HG03039 (cell line): ENCODE data around the gene PPP4R2.
"Not testable (repeated sequence)": the region's sequence is repeated elsewhere in the genome, so short reads cannot be mapped to it uniquely, and the experiment has no call there.

ENCODE experiments used
- ATAC-seq: cut with Tn5 transposase; IDR thresholded peaks from one replicate; pipeline ENCODE4 v1.9.1; 2021; ENCODE audit warnings: mild to moderate bottlenecking, moderate library complexity; ENCODE audit not compliant: unreplicated experiment

The PPP4R2 gene

DNA sequence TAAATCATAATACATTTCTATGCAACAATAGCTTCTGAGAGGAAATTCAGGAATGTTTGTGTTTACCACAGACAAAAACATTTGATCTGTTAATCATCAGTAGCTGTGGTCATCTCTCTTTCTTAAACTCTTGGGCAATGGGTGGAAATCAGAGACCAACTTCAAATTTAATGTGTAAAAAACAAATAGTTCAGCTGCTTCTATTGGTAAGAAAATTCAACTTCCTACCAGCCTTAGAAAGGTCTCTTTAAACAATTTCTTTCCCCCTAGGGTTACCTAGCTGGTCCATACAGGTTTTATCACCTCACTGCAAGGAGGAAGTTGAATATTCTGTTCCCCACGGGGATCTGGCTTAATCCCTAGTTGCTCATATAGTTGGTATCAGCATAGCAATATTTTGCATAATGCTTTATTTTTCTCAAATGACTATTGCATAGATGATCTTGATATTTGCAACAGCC lies 20.3 kb upstream of the PPP4R2 start:
- ATAC-seq = no peak

DNA sequence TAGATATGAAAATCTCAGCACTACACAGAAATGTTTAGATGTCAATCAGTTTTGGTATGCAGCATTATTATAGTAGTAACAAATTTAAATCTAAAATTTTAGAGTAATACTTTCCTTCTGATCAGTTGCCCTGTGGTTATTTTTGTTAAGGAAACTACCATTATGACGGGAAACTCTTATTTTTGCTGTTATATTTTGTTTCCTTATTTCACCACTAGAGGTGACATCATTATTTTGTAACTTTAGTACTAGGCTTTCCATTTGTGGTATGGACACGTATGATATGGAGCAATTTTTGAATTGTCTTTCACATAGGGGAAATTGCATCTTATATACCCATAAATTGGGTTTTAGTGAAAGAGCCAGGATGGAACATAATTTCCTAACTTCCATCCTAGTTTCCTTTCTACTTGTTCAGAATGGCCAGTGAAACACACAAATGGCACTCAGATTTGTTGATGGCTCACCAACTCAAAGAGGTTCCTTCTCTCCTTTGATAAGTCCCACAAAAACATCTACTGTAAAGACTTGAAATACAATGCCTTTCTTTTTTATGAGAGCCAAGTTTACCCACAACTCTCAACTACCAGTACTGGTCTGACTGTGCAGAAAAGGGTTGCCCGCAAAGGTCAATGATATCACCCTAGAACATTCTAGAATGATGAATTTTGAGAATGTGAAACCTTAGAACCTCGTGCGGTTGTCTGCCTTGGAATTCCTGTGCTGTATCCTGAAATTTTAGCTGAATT lies 19.4 kb upstream of the PPP4R2 start:
- ATAC-seq = peak; percentile 58

DNA sequence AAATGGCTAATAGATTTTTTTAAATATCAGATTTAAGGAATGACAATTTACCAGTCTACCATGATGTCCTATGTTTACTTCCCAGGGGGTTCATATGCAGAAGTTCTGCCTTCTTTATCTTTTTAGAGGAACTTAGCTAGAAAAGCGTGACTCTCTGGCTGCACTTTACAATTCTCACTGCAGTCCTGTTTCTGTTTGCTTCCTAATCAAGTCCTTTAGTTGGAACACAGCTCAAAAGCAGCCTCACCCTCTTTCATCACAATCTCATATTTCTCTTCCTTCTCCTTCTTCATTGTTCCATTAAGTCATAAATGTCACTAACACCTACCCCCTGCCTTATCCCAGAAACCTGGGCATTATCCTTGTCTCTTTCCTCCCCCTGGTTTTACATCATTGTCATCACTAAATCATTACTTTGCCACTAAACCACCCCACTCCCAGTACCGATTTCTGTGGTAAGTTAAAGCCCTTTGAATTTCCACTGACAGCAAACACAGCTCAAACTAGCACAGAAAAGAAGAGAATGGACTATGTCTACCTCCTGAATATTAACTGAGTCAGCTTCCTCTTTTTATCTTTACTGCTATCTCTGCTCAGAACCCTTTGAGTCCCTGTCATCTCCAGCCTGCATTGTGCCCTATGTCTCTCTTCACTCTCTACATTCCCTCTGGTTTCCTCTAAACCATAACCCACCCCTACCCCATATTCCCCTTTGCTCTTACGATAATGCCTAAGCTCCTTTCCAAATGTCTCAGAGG lies 13.8 kb upstream of the PPP4R2 start:
- ATAC-seq = no peak

DNA sequence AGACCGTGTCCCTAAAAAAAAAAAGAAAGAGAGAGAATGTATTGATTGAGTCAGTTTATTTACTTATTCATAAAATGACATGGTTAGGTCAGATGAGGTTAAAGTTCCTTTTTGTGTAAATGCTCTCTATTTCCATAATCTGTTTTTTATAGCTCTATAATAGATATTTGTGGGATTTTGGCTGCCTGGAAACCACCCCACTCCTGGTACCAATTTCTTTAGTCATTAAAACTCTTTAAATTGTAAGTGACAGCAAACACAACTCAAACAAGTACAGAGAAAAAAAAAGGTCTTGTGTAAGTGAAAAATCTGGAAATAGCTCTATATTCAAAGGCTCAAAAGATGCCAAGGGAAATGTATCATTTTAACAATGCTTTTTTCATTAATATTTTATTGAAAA lies 11.0 kb upstream of the PPP4R2 start:
- no peak for ATAC-seq

DNA sequence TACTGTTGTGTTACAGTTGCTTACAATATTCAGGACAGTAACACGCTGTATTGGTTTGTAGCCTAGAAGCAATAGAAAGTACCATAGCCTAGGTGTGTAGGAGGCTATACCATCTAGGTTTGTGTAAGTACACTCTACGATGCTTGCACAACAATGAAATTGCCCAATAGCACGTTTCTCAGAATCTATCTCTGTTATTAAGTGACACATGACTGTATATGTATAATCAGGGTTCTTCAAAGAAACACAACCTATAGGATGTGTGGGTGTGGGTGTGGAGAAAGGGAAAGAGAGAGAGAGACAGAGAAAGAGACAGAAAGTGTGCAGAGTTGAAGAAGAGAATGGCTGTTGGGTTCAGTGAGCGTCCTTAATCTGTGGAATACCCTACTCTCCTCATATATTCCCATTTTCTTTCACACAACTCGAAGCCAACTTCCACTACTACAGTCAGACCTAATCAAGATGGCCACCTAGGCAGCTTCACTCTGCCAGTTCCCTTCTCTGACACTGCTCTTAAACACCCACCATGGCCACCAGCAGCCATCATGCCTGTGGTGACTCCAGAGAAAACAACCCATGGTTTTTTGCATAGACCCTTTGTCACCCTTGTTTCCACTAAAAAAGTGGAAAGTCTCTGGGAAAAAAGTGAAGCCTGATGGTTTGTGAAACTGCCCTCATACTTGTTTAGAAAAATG lies 5.8 kb upstream of the PPP4R2 start:
- no peak for ATAC-seq

DNA sequence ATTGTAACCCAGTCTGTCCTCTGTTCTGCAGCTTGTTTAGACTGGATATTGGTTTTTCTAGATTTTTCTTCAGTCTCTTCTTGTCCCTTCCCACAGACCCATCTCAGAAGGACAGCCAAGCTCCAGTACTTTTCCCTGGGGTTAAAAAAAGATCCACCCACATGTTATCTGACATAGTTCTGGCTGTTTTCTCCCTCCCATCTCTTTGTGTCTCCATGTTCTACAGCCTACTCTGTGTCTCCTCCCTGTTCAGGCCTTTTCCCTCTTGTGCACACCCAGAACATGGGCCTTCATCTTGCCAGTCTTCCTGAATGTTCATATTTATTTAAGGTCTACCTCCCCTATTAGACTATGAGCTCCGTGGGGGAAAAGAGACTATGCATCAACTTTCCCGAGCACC lies 5.1 kb upstream of the PPP4R2 start:
- no peak for ATAC-seq

DNA sequence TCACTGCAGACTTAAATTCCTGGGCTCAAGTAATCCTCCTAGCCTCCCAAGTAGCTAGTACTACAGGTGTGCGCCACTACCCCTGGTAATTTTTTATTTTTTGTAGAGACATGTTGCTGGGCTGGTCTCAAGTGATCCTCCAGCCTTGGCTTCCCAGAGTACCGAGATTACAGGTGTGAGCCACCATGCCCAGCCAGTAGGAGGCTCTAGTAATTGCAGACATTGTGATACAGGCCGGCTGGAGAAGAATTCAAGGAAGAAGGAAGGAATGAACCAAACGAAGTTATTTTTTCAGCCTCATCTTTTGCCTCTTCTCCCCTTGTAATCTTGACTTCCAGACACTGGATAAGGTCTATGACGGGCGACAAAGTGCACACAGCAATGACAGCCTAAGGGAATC lies 3.2 kb upstream of the PPP4R2 start:
- no peak for ATAC-seq

DNA sequence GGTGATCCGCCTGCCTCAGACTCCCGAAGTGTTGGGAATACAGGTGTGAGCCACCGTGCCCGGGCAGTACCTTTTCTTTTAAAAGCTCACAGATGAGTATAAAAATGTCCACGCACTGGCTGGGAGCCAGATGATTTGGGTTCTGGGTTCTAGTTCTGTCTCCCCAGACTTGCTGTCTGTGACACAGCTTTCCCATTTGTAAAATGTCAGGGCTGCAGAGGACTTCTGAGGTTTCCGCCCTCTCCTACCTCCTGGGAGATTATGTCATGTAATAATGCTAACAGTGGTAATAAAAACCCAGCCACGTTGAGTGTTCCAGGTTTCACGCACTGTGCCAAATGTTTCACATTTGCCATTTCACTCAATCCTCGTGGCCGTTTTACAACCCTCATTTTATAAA lies 1.3 kb upstream of the PPP4R2 start:
- ATAC-seq = no peak

DNA sequence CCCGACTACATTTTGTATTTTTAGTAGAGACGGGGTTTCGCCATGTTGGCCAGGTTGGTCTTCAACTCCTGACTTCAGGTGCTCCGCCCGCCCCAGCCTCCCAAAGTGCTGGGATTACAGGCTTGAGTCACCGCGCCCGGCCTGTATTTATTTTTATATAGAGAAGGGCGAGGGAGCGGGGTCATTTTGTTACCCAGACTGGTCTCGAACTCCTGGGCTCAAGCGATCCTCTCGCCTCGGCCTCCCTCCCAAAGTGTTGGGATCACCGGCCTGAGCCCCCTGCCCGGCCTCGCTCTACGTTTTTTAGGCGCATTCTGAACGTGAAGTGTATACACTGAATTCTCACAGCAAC lies 514 bp upstream of the PPP4R2 start:
- ATAC-seq = no peak

DNA sequence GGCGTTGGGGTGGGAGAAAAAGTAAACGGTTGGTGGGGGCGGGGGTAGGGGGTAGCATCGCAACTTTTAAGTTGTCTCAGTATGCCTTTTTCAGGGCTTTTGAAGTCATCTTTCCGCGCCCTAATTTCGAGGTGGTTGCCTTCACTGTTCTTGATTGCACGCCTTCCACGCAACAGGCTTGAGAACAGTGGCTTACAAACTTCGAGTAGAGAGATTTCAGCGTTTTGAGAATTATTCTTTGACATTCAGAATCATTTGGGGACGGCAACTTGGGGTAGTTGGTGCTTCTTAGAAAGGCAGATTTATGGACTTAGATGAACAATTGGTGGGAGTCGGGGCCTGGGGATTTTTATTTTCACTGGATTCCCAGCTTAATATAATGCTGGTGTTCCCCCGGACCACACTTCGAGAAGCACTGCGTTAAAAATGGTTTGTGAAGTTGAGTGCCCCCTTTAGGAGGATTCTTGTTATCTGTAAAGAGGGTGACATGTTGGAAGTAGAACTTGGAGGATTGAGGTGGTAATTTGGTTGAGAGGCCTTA lies 880 bp downstream of the PPP4R2 start:
- no peak for ATAC-seq

DNA sequence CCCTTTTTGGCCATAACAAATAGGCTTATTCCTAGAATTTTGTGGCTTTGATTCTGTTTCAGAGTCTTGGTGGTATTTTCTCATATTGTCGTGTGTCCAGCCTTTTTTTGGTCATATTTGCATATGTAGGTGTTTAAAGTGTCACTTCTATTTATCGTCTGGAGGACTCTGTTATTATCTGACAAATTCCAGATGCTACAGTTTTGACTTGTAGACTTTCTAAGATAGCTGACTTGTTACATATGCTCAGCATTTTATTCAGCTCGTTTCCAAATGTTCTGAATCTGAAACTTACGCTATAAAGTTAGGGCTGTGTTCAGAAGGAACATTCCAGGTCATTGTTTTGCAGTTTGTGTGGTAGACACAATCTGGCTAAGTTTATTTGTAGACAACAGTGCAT lies 1.9 kb downstream of the PPP4R2 start:
- no peak for ATAC-seq

DNA sequence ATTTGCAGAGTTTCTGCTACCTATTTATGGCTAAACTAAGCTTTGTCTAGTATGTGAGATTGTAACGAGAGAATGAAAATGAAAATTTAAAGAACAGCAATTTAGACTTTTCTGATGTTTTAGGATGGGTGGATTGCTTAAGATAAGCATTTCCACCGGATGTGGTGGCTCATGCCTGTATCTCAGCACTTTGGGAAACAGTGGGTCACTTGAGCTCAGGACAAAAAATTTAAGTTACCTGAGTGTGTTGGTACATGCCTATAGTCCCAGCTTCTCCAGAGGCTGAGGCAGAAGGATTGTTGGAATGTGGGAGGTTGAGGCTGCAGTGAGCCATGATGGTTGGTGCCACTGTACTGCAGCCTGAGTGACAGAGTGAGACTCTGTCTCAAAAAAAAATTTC lies 3.3 kb downstream of the PPP4R2 start:
- no peak for ATAC-seq

DNA sequence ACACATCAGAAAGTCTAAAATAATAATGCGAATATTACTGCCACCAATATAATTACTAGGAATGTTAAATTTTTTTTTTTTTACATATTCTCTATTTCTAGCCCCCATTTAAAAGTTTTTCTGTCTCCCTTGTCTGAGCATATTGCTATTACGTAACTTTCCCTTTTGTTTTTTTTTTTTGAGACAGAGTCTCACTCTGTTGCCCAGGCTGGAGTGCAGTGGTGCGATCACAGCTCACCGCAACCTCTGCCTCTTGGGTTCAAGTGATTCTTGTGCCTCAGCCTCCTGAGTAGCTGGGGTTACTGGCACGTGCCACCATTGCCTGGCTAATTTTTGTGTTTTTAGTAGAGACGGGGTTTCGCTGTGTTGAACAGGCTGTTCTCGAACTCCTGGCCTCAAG lies 6.4 kb downstream of the PPP4R2 start:
- not testable (repeated sequence) for ATAC-seq

DNA sequence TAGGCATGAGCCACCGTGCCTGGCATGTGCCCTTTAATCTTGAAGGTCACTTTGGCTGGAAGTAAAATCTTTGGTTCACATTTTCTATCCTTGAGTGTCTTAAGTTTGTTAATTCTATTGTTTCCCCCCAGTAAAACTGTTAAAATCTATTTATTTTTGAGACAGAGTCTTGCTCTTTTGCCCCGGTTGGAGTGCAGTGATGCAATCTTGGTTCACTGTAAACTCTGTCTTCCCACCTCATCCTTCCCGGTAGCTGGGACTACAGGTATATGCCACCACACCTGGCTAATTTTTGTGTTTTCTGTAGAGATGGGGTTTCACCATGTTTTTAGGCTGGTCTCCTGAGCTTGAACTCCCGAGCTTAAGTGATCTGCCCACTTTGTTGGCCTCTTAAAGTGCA lies 7.7 kb downstream of the PPP4R2 start:
- ATAC-seq = no peak

DNA sequence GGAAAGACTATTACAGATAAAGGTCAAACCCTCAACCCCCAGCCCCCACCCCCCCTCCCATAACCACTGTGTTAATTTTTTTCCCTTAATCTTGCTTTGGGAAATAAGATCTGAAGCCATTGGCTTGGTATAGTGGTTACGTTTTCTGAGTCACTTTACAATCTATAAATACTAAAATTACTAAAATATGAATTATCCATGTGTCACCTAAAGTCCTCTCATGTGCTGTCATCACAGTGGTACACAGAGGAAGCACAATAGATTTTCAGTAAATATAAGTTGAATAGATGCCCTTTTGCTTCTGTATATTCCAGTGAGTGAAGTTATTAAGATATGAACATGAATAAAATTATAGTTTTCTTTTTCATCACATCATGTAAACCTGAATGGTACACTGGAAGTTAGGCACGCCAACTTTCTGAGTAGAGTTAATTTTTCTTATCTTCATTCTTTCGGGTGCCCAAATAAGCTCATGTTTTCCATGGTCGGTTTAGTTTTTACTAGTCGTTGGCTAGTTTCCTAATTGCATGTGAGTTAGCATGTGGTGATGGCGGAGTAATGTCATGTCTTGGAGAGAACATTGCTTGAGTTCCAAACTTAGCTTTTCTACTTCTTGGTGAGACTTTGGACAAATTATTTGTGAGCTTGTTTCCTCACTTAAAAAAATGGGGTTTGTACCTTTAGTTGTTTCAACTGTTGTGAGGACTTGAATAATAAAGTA lies 11.5 kb downstream of the PPP4R2 start:
- no peak for ATAC-seq

DNA sequence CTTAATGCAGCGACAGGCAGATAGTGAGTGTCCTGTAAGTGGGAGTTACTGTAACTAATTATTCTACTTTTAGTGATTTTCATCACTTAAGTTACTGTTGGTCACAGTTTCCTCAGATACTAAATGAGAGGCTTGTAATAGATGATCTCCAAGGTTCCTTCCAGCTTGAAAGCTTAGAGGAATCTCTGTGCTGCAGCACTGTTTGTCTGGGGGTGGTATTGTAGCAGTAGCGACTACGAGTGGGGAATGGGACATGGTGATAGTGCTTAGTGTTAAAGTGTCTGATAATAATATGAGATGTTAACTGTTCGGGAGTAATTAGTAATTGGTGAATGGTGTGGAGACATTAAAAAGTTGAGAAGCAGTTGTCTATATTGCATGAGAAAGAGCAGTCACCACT lies 12.4 kb downstream of the PPP4R2 start:
- no peak for ATAC-seq

DNA sequence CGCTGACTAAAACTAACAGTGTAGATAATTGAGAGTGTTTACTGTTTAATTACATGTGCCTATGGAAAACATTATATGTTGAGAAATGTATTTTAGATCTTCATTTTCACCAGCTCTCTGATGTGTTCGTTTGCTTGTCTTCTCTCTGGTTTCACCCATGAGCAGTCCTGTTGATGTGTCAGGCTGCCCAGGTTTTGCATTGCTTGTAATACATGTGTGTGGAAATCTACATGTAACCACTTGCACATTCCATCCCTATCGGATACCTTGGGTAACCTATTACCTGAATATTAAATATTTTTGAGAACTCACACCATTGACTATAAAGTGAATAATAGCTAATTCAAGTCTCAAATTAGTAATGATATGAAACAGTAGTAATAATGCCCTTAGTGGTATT lies 13.1 kb downstream of the PPP4R2 start:
- no peak for ATAC-seq

DNA sequence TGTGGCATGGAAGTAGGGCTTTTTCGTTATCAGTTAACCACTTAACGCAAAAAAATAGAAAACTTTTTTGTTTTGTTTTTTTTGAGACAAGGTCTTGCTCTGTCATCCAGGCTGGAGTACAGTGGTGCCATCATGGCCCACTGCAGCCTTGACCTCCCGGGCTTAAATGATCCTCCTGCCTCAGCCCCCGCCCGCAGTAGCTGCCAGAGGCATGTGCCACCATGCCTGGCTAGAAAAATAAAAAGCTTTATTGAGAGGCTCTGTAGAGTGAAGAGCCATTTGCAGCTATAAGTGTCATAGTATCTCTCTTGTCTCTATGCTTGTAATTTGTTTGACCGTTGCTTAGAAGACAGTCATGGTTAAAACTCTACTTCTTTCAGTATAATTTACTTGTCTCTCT lies 13.5 kb downstream of the PPP4R2 start:
- no peak for ATAC-seq

DNA sequence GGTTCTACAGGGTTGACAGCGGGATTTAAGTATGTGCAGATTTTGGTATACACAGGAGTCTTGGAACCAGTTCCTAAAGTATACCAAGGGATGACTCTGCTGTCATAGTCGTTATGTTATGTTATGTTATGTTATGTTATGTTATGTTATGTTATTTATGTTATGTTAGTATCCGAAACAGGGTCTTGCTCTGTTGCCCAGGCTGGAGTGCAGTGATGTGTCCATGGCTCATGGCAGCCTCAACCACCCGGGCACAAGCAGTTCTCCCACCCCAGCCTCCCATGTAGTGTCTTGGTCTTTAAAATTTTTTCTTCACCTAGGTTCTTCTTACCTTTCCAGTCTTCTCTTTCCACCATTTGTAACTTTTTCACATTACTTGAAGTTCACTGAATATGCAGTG lies 21.7 kb downstream of the PPP4R2 start:
- ATAC-seq = no peak

DNA sequence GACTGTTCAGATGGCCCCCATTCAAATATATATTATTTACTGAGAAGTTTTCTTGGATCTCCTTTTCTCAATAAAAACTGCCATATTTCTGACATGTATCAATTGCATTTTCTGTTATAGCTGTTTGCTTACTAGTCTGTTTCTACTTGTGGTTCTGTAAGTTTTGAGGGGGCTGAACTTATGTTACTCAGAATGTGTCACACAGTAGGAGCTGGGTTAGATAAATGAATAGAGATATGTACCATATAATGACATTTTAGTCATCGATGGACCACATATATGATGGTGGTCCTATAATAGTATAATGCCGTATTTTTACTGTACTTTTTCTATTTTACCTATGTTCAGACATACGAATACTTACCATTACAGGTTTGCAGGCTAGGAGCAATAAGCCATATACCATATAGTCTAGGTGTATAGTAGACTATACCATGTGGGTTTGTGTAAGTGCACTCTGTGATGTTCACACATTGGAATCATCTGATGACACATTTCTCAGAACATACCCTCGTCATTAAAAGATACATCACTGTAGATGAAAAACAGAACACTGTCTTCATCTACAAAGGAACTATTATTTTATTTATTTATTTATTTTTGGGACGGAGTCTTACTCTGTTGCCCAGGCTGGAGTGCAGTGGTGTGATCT lies 22.3 kb downstream of the PPP4R2 start:
- no peak for ATAC-seq
